ENCODE data around the gene TNFAIP1. TPM values are rescaled to one million over a fixed set of nuclear protein-coding genes. Genes with fewer than 3 reads are reported as not detected.

The TNFAIP1 gene
- total RNA-seq, 1 experiment from 2014 or later: 49.4 TPM

GRCh38 chr17:28348979-28349378, 13.4 kb downstream of the TNFAIP1 start:
- CTCF ChIA-PET: no interaction called here
- Mint-ChIP-seq H3K27me3 (ENCODE audit: unreplicated experiment) (no peaks in the 10 kb centered on the region), H3K36me3 (ENCODE audit: insufficient read depth, unreplicated experiment) (peaks cover 55% of the 10 kb centered on the region), H3K9me3 (ENCODE audit: low read depth, unreplicated experiment) (no peaks in the 10 kb centered on the region), H3K27ac (ENCODE audit: unreplicated experiment) (no peak overlapping the region), H3K4me1 (ENCODE audit: low read depth, unreplicated experiment) (peaks cover 21% of the 10 kb centered on the region), H3K4me3 (ENCODE audit: low read depth, unreplicated experiment) (no peak overlapping the region)
- intact Hi-C loops (cut with micrococcal nuclease; ENCODE audit: unreplicated experiment): no loop called here
- no TSS peak for BruUV-seq (replicated peaks)
- no peak for DNase-seq
- TF ChIP-seq, protein P1, sequence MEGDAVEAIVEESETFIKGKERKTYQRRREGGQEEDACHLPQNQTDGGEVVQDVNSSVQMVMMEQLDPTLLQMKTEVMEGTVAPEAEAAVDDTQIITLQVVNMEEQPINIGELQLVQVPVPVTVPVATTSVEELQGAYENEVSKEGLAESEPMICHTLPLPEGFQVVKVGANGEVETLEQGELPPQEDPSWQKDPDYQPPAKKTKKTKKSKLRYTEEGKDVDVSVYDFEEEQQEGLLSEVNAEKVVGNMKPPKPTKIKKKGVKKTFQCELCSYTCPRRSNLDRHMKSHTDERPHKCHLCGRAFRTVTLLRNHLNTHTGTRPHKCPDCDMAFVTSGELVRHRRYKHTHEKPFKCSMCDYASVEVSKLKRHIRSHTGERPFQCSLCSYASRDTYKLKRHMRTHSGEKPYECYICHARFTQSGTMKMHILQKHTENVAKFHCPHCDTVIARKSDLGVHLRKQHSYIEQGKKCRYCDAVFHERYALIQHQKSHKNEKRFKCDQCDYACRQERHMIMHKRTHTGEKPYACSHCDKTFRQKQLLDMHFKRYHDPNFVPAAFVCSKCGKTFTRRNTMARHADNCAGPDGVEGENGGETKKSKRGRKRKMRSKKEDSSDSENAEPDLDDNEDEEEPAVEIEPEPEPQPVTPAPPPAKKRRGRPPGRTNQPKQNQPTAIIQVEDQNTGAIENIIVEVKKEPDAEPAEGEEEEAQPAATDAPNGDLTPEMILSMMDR (IDR thresholded peaks at IDR 0.05; ENCODE audit: unreplicated experiment): no peak

- BruUV-seq (replicated peaks): no TSS peak
- DNase-seq: no peak
- peaks cover 48% of the 10 kb centered on the region for H3K36me3 Mint-ChIP-seq (ENCODE audit: insufficient read depth, unreplicated experiment)
- intact Hi-C loops (cut with micrococcal nuclease; ENCODE audit: unreplicated experiment): no loop called here
- no peaks in the 10 kb centered on the region for H3K27me3 Mint-ChIP-seq (ENCODE audit: unreplicated experiment)
- H3K9me3 Mint-ChIP-seq (ENCODE audit: low read depth, unreplicated experiment): no peaks in the 10 kb centered on the region
- H3K4me3 Mint-ChIP-seq (ENCODE audit: low read depth, unreplicated experiment): no peak overlapping the region
- H3K27ac Mint-ChIP-seq (ENCODE audit: unreplicated experiment): no peak overlapping the region
- peaks cover 21% of the 10 kb centered on the region for H3K4me1 Mint-ChIP-seq (ENCODE audit: low read depth, unreplicated experiment)
- CTCF ChIA-PET: no interaction called here
- TF ChIP-seq, protein P1 (IDR thresholded peaks at IDR 0.05; ENCODE audit: unreplicated experiment): no peak
Measured at GRCh38 chr17:28350271-28350670, 14.7 kb downstream of the TNFAIP1 start.

DNA sequence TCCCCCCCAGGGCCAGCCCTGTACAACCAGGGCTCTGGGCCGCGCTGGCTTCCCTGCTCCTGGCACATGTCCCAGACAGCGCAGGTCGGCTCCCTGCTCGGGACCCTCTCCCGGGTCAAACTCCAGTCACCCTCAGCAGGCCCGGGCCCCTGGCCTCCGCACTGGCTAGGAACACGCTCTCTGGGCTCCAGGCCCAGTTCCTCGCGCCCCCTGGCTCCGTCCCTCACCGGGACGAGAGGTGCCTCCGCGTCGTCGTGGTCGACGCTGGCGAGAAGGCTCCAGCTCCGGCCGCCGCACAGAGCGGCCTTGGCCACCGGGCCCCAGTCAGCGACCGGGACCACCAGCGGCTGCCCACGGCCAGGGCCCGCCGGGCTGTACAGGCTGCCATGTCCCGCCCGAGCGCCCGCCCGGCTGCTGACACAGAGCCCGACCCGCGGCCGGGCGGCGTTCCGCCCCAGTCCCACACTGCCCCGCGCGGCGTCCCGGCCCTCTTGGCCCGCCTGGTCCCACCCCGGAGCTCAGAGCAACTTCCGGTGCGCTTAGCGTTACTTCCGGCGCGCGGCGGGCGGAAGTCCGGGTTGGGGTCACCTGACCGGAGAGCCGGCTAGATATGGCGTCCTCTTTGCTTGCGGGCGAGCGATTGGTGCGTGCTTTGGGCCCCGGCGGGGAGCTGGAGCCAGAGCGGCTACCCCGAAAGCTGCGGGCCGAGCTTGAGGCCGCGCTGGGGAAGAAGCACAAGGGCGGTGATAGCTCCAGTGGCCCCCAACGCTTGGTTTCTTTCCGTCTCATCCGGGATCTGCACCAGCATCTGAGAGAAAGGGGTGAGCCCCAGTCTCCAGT, 21.7 kb downstream of the TNFAIP1 start, which contains the start of gene POLDIP2:
POLDIP2 (minus strand) TSS at position 467 of the 840 bp plus-strand sequence; CDS start at position 388, 79 bp downstream.
- intact Hi-C loops (cut with micrococcal nuclease; ENCODE audit: unreplicated experiment): no loop called here
- Mint-ChIP-seq H3K4me3 (ENCODE audit: low read depth, unreplicated experiment) (peak within 1 kb of the TSS; percentile 91), H3K4me1 (ENCODE audit: low read depth, unreplicated experiment) (peaks cover 13% of the 10 kb centered on the region), H3K27me3 (ENCODE audit: unreplicated experiment) (no peaks in the 10 kb centered on the region), H3K9me3 (ENCODE audit: low read depth, unreplicated experiment) (no peaks in the 10 kb centered on the region), H3K36me3 (ENCODE audit: insufficient read depth, unreplicated experiment) (peaks cover 39% of the 10 kb centered on the region), H3K27ac (ENCODE audit: unreplicated experiment) (peak within 1 kb of the TSS; percentile 87)
- no TSS peak for BruUV-seq (replicated peaks)
- TF ChIP-seq, protein P1 (IDR thresholded peaks at IDR 0.05; ENCODE audit: unreplicated experiment): no peak
- DNase-seq: peak; percentile 96
- CTCF ChIA-PET: interaction anchor here (0.6 to 2.6 kb wide), 4 partner anchors 10 to 59 kb away, joined by 3 to 10 read pairs (median 6); partner anchors contain the start of genes IFT20 and TNFAIP1

DNA sequence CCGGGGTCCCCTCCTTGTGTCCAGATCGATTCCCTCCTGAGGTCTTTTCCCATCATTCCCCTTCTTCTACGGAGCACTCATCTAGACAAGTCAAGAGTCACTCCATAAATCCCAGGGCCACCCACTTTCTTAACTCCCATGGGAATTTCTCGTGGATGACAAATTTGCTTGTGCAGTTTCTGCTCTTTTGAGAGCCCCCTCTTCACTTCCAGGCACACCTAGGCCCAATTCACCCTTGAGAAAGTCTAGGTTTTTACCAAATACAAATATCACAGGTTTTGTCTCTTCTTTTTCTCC, 22.3 kb downstream of the TNFAIP1 start:
- intact Hi-C loops (cut with micrococcal nuclease; ENCODE audit: unreplicated experiment): no loop called here
- TSS peak; percentile 74 for BruUV-seq (replicated peaks)
- TF ChIP-seq, protein P1 (IDR thresholded peaks at IDR 0.05; ENCODE audit: unreplicated experiment): no peak

More for the DNA sequence above, 22.3 kb downstream of the TNFAIP1 start:
- H3K27ac Mint-ChIP-seq (ENCODE audit: unreplicated experiment): peak overlapping the region; percentile 87
- CTCF ChIA-PET: interaction anchor here (1.7 to 2.6 kb wide), 3 partner anchors 11 to 59 kb away, joined by 4 to 10 read pairs (median 9); partner anchors contain the start of genes IFT20 and TNFAIP1
- DNase-seq: no peak
- H3K36me3 Mint-ChIP-seq (ENCODE audit: insufficient read depth, unreplicated experiment): peaks cover 38% of the 10 kb centered on the region
- peak overlapping the region; percentile 91 for H3K4me3 Mint-ChIP-seq (ENCODE audit: low read depth, unreplicated experiment)
- no peaks in the 10 kb centered on the region for H3K9me3 Mint-ChIP-seq (ENCODE audit: low read depth, unreplicated experiment)
- no peaks in the 10 kb centered on the region for H3K27me3 Mint-ChIP-seq (ENCODE audit: unreplicated experiment)
- peaks cover 13% of the 10 kb centered on the region for H3K4me1 Mint-ChIP-seq (ENCODE audit: low read depth, unreplicated experiment)

Measured in Calu3 (cell line).